ENCODE data around the gene NUDT5. TPM values are rescaled to one million over a fixed set of nuclear protein-coding genes. Genes with fewer than 3 reads are reported as not detected.
"Not testable (repeated sequence)": the region's sequence is repeated elsewhere in the genome, so short reads cannot be mapped to it uniquely, and the experiment has no call there.

The NUDT5 gene
- total RNA-seq, 1 experiment from 2014 or later = 125 TPM

GRCh38 chr10:12205082-12205481 lies 9.4 kb upstream of the NUDT5 start:
- DNase-seq (ENCODE audit: low read depth) = no peak

- no peak for DNase-seq (ENCODE audit: low read depth)
These were observed 6.5 kb upstream of the NUDT5 start for GRCh38 chr10:12202226-12202625.

- DNase-seq (ENCODE audit: low read depth) = no peak
These were observed 5.9 kb upstream of the NUDT5 start for GRCh38 chr10:12201543-12201942.

GRCh38 chr10:12200850-12201249 lies 5.2 kb upstream of the NUDT5 start:
- DNase-seq (ENCODE audit: low read depth) = no peak

- no peak for DNase-seq (ENCODE audit: low read depth)
These were observed 2.5 kb upstream of the NUDT5 start for GRCh38 chr10:12198156-12198555.

GRCh38 chr10:12196531-12197211 lies 980 bp upstream of the NUDT5 start:
- no peak for DNase-seq (ENCODE audit: low read depth)

GRCh38 chr10:12195281-12195602 lies 449 bp downstream of the NUDT5 start:
- DNase-seq (ENCODE audit: low read depth) = no peak

GRCh38 chr10:12194752-12195271 lies 879 bp downstream of the NUDT5 start:
- DNase-seq (ENCODE audit: low read depth) = peak; percentile 14

GRCh38 chr10:12193193-12193592 lies 2.5 kb downstream of the NUDT5 start:
- DNase-seq (ENCODE audit: low read depth) = no peak

GRCh38 chr10:12191715-12192114 lies 4.0 kb downstream of the NUDT5 start:
- DNase-seq (ENCODE audit: low read depth) = no peak

GRCh38 chr10:12189426-12189825 lies 6.3 kb downstream of the NUDT5 start:
- DNase-seq (ENCODE audit: low read depth) = no peak

GRCh38 chr10:12188656-12189055 lies 7.0 kb downstream of the NUDT5 start:
- DNase-seq (ENCODE audit: low read depth) = no peak

GRCh38 chr10:12187321-12187905 lies 8.3 kb downstream of the NUDT5 start:
- DNase-seq (ENCODE audit: low read depth) = no peak

GRCh38 chr10:12186323-12186722 lies 9.4 kb downstream of the NUDT5 start:
- DNase-seq (ENCODE audit: low read depth) = peak; percentile 50

- DNase-seq (ENCODE audit: low read depth) = no peak
These were observed 11.5 kb downstream of the NUDT5 start for GRCh38 chr10:12184165-12184564.

- peak; percentile 78 for DNase-seq (ENCODE audit: low read depth)
These were observed 14.5 kb downstream of the NUDT5 start for GRCh38 chr10:12181065-12181775.

GRCh38 chr10:12180221-12180974 lies 15.3 kb downstream of the NUDT5 start:
- DNase-seq (ENCODE audit: low read depth) = no peak

- DNase-seq (ENCODE audit: low read depth) = no peak
These were observed 16.0 kb downstream of the NUDT5 start for GRCh38 chr10:12179606-12180170.

GRCh38 chr10:12177642-12178041 lies 18.0 kb downstream of the NUDT5 start:
- DNase-seq (ENCODE audit: low read depth) = peak; percentile 37

- DNase-seq (ENCODE audit: low read depth) = not testable (repeated sequence)
These were observed 24.2 kb downstream of the NUDT5 start for GRCh38 chr10:12171512-12171911.

- DNase-seq (ENCODE audit: low read depth) = no peak
These were observed 29.5 kb downstream of the NUDT5 start for GRCh38 chr10:12165999-12166775.

Measured in Daoy (cell line).